ENCODE results near the gene NAALADL2. TPM values are rescaled to one million over a fixed set of nuclear protein-coding genes. Genes with fewer than 3 reads are reported as not detected.
"Not testable (repeated sequence)": the region's sequence is repeated elsewhere in the genome, so short reads cannot be mapped to it uniquely, and the experiment has no call there.

Gene NAALADL2
- polyA plus RNA-seq, 3 donors: 17.2 to 18.3 (median 17.5) TPM

DNA sequence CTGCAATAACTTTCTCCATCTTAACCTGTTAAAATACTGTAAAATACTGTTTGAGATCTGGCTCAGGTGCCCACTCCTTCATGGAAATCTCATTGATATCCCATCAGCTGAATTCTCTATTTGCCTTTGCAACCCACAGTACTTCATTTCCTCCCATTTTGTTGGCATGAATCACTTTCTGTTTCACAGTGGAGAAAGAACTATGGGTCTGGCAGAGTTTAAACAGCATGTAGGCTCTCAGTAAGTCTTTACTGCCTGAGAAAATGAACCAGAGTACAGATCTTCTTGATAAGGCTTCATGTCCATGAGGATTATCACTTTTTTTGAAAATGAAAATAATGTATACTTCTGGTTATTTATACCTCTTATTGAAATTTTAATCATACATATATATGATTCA, 245.9 kb downstream of the NAALADL2 start:
- no peak for DNase-seq (ENCODE audit: extremely low read depth in 1 of 11, low read depth in 9 of 11, low spot score in 4 of 11)

GRCh38 chr3:175107231-175107630, 248.1 kb downstream of the NAALADL2 start:
- no peak for DNase-seq (ENCODE audit: extremely low read depth in 1 of 11, low read depth in 9 of 11, low spot score in 4 of 11)

GRCh38 chr3:175107995-175108394, 248.9 kb downstream of the NAALADL2 start:
- DNase-seq (ENCODE audit: extremely low read depth in 1 of 11, low read depth in 9 of 11, low spot score in 4 of 11): no peak

GRCh38 chr3:175108613-175109151, 249.5 kb downstream of the NAALADL2 start:
- DNase-seq (ENCODE audit: extremely low read depth in 1 of 11, low read depth in 9 of 11, low spot score in 4 of 11): no peak

DNA sequence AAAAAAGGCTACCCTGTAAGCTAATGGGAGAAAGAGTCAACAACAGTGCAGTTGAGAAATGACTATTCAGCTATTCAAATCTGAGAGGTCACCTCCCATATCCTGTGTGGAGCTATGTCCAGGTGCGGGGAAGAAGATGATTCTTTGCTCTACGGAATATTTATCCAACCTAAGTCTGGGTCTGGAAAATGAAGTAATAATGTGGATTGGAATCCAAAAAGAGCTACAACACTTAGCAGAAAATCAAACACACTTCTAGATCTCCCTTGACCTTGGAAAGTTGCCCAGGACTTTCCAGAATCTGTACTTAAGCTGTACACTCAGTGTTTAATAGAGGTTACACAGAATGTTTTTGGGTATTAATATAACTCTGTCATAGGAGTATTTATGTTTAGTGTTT, 251.9 kb downstream of the NAALADL2 start:
- DNase-seq (ENCODE audit: extremely low read depth in 1 of 11, low read depth in 9 of 11, low spot score in 4 of 11): no peak

- DNase-seq (ENCODE audit: extremely low read depth in 1 of 11, low read depth in 9 of 11, low spot score in 4 of 11): no peak
Observed at GRCh38 chr3:175118382-175118941, 259.3 kb downstream of the NAALADL2 start.

- DNase-seq (ENCODE audit: extremely low read depth in 1 of 11, low read depth in 9 of 11, low spot score in 4 of 11): no peak
Observed at GRCh38 chr3:175121225-175121624, 262.1 kb downstream of the NAALADL2 start.

DNA sequence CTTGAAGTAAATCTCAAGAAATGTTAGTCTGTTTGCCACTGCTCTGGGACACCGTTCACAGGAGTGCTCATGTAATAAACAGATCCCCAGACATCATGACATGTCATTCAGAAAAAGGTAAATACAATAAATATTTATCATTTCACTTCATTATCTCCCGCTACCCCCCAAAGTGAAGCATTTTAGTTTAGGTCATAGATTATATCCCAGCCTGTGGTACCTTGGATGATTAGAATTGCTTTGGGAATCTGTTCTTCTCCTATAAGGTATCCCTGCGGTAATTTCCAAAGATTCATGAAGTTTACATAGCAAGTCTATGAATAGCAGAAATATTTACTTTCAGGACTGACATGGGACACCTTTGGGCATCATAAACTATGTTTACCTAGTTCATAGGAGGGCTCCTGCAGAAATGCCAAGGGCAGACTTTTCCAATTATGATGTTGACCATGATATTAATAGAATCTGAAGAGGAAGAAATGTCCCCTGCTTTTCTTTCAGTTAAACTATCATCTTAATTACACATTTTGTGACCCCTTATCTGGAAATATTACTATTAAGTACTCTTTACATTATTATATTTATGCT, 268.0 kb downstream of the NAALADL2 start:
- no peak for DNase-seq (ENCODE audit: extremely low read depth in 1 of 11, low read depth in 9 of 11, low spot score in 4 of 11)

GRCh38 chr3:175129126-175129525, 270.0 kb downstream of the NAALADL2 start:
- DNase-seq (ENCODE audit: extremely low read depth in 1 of 11, low read depth in 9 of 11, low spot score in 4 of 11): no peak

GRCh38 chr3:175129571-175129970, 270.4 kb downstream of the NAALADL2 start:
- DNase-seq (ENCODE audit: extremely low read depth in 1 of 11, low read depth in 9 of 11, low spot score in 4 of 11): no peak

GRCh38 chr3:175131866-175132265, 272.7 kb downstream of the NAALADL2 start:
- not testable (repeated sequence) for DNase-seq (ENCODE audit: extremely low read depth in 1 of 11, low read depth in 9 of 11, low spot score in 4 of 11)

DNA sequence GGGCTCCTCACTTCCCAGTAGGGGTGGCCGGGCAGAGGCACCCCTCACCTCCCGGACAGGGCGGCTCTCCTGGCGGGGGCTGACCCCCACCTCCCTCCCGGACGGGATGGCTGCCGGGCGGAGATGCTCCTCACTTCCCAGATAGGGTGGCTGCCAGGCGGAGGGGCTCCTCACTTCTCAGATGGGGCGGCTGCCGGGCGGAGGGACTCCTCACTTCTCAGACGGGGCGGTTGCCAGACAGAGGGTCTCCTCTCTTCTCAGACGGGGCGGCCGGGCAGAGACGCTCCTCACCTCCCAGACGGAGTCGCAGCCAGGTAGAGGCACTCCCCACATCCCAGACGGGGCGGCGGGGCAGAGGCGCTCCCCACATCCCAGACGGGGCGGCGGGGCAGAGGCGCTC, 273.6 kb downstream of the NAALADL2 start:
- not testable (repeated sequence) for DNase-seq (ENCODE audit: extremely low read depth in 1 of 11, low read depth in 9 of 11, low spot score in 4 of 11)

GRCh38 chr3:175144368-175144767, 285.2 kb downstream of the NAALADL2 start:
- no peak for DNase-seq (ENCODE audit: extremely low read depth in 1 of 11, low read depth in 9 of 11, low spot score in 4 of 11)

- no peak for DNase-seq (ENCODE audit: extremely low read depth in 1 of 11, low read depth in 9 of 11, low spot score in 4 of 11)
Observed at GRCh38 chr3:175146258-175146657, 287.1 kb downstream of the NAALADL2 start.

- DNase-seq (ENCODE audit: extremely low read depth in 1 of 11, low read depth in 9 of 11, low spot score in 4 of 11): peak in 2 of 11 donors; percentile 15 to 17
Observed at GRCh38 chr3:175149675-175150074, 290.5 kb downstream of the NAALADL2 start.

- peak in 1 of 11 donors; percentile 23 for DNase-seq (ENCODE audit: extremely low read depth in 1 of 11, low read depth in 9 of 11, low spot score in 4 of 11)
Observed at GRCh38 chr3:175150812-175151401, 291.8 kb downstream of the NAALADL2 start.

DNA sequence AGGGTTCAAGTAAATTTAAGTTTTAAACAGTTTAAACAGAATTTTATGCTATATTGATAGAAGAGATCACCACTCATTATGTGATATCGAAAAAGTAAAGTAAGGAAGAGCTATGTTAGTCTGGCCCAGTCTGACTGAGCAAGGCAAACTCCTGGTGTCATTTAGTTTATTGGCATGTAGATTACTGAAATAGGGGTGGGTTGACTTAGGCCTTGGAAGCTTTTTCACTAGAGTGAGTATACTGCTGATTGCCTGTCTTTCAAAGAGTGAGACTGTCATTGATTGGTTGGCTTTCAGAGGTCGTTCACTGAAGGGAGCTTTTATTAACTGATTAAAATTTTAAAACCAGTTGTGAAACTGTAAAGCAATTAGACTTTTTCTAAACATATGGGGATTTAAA, 294.5 kb downstream of the NAALADL2 start:
- DNase-seq (ENCODE audit: extremely low read depth in 1 of 11, low read depth in 9 of 11, low spot score in 4 of 11): no peak

DNA sequence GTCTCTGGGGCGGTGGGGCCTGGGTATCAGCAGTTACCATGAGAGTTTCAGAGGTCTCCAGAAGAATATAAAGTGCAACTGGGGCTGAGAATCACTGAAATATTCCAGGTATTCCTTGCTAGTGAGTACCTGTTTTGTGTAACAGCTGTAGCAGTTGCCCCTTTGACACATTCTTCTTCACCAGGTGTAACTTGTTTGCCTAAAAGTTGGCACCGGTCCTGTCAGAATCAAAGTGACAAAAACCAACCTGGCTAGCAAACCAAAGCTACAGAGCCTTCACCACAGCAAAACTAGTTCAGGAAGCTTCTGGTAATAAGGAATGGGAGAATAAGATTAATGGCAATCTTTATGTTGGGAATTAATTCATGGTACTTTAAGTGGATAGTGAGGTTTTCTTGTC, 296.0 kb downstream of the NAALADL2 start:
- DNase-seq (ENCODE audit: extremely low read depth in 1 of 11, low read depth in 9 of 11, low spot score in 4 of 11): no peak

DNA sequence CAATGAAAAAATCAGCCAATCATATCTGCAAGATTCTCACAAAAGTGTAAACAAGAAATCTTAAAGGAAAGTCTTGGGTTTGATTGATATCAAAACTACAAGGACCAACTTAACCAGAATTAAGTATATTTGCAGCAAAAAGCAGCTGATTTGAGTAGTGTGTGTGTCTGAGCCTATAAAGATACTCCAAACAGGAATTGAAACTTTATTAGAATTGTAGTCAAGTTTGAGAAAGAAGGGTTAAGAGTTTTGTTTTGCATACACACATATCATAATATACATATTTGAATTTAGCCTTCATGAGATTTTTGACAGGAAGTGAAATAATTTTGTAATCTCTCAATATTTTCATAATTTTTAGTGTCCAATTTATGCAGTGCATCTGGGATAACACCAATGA, 300.1 kb downstream of the NAALADL2 start:
- DNase-seq (ENCODE audit: extremely low read depth in 1 of 11, low read depth in 9 of 11, low spot score in 4 of 11): no peak

DNA sequence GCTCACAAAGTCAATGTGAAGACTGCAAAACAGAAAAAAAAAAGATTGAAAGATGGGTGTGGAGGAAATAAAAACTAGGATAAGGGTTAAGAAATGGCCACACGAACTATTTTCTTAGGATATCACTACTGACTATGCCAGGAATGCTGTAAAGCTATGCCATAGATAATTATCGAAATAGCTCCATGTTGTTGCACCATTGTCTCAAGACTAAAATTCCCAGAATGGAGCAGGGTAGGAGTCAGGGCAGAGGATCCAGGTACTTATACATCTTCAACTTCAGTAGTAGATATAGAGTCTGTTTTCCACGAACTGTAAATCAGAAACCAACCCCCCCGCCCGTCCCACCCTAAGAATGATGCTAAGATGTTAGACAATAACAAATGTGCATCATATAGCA, 302.2 kb downstream of the NAALADL2 start:
- no peak for DNase-seq (ENCODE audit: extremely low read depth in 1 of 11, low read depth in 9 of 11, low spot score in 4 of 11)

GRCh38 chr3:175163686-175164085, 304.6 kb downstream of the NAALADL2 start:
- no peak for DNase-seq (ENCODE audit: extremely low read depth in 1 of 11, low read depth in 9 of 11, low spot score in 4 of 11)
